ENCODE data around the gene SLC19A1.

DNA sequence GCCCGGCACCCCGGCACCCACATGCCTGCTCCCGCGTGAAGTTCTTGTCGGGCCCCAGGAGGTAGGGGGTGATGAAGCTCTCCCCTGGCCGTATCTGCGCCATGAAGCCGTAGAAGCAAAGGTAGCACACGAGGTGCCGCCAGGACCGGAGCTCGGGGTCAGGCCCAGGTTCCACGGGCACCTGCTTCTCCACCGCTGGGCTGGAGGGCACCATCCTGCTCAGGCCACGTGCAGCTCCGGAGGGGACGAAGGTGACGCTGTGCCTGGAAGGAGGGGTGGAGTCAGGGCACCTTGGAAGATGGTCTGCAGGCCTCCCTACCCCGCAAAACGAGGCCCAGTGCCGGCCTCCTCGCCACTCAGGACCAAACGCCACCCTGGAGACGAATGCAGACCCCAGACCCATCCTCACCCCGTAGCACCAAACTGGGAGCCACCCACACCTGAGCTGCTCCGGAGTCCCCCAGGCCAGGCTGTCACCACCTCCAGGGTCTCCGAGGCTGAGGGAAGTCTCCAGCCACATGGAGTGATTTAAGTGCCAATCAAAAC, 4.4 kb downstream of the SLC19A1 start:
- TF ChIP-seq, protein P1, sequence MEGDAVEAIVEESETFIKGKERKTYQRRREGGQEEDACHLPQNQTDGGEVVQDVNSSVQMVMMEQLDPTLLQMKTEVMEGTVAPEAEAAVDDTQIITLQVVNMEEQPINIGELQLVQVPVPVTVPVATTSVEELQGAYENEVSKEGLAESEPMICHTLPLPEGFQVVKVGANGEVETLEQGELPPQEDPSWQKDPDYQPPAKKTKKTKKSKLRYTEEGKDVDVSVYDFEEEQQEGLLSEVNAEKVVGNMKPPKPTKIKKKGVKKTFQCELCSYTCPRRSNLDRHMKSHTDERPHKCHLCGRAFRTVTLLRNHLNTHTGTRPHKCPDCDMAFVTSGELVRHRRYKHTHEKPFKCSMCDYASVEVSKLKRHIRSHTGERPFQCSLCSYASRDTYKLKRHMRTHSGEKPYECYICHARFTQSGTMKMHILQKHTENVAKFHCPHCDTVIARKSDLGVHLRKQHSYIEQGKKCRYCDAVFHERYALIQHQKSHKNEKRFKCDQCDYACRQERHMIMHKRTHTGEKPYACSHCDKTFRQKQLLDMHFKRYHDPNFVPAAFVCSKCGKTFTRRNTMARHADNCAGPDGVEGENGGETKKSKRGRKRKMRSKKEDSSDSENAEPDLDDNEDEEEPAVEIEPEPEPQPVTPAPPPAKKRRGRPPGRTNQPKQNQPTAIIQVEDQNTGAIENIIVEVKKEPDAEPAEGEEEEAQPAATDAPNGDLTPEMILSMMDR (IDR thresholded peaks at IDR 0.05; ENCODE audit: borderline replicate concordance, extremely low read depth, low read length, poor library complexity, severe bottlenecking), result no peak
- no peak for TF ChIP-seq EZH2 (IDR thresholded peaks at IDR 0.05; ENCODE audit: borderline replicate concordance, low read depth, low read length, severe bottlenecking)
